IPS DF 4.7 (cell line): ENCODE results near the gene AREG.

ENCODE experiments used
- DNase-seq: peaks from one replicate; pipeline ENCODE4 v3.0.0-alpha.2; 2013; ENCODE audit warnings: low spot score; ENCODE audit errors: extremely low read depth

Gene AREG

GRCh38 chr4:74431113-74431826 is 13.7 kb upstream of the AREG start:
- no peak for DNase-seq

GRCh38 chr4:74433043-74433442 is 11.9 kb upstream of the AREG start:
- DNase-seq, result no peak

- DNase-seq, result no peak
Observed at GRCh38 chr4:74433541-74434172, 11.3 kb upstream of the AREG start.

DNA sequence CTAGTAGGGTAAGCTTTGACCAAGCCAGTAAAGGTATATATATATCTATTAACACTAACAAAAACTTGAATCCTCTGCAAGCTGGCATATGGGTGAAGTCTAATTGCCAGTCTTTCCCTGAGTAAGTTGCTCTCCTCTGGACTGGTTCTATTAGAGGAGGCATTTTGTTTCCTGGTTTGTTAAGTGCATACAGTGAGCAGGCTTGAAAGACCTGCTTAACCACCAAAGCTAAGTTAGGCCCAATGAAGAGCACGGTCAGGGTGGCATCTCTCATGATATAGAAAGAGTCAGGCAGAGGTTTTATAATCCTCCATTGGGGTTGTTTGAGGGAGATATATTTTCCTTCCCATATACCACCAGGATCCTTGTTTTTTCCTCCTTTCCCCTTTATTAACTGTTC is 9.6 kb upstream of the AREG start:
- no peak for DNase-seq

DNA sequence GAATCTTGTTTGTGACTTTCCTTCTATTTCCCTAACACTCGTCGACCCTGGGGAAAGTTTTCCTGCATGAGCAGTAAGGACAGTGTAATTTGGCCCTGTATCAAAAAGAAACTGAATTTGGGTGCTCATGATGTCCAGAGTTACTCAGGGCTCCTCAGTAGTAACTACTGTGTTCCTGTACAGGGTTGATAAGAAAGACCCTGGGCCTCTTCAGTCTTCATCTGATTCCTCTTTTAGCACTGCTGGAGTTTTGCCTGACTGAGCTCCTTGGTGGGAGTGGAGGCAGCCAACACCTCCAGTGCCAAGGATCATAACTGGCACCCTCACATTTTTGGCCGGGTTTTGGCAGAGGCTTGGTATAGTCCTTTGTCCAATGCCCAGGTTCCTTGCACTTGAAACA is 7.1 kb upstream of the AREG start:
- no peak for DNase-seq

DNA sequence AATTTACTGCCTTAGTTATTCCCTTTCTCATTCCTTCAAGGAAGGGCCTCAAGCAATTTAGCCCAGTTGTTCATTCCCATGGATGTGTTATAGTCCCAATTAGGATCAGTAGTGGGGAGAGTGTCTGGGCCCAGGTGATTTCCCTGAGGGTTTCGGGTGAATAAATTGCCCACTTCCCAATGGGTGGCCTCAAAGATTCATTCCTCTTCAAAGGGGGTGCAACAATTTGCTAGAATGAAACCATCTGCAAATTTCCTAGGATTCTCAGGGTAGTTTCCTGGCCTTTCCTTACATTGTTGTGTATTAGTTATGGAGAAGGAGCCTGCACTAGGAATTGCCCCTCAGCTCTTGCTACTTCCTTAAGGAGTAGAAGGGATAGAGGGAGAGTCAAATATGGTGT is 6.3 kb upstream of the AREG start:
- no peak for DNase-seq

DNA sequence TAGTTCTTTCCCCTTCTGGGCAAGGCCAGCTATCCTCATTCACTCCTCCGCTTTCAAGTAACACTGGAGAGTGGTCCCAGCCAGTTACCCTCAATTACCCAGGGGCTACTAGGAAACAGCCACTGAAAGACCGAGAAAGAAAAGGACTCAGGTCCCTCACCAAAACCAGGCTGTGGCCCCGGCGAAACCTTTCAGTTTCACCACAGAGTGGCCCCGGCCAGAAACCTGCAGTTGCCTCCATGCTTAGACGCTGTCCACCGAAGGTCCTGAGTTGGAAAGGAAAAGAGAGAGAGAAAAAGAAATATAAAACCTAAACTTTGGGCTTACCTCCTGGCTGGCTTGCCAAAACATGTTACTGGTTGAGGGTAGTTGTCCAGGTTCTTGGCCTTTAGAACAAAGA is 5.0 kb upstream of the AREG start:
- no peak for DNase-seq

DNA sequence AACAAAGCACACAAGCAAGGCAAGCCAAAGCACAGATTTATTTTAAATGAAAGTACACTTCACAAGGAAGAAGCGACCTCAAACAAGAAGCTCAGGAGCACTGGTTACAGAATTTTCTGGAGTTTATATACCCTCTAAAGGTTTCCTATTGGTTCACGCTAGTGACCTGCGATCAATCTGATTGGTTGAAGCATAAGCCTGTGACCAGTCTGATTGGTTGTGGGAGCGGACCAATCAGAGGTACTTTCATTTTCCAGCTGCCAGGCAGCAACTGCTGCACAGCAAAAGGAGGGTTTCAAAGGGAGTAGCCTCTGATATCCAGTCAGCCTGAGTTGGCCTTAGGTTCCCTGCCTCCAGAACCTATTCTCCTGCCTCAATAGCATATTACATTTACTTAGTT is 4.6 kb upstream of the AREG start:
- no peak for DNase-seq

GRCh38 chr4:74441744-74442143 is 3.2 kb upstream of the AREG start:
- no peak for DNase-seq

- no peak for DNase-seq
Observed at GRCh38 chr4:74446193-74446868, 1.4 kb downstream of the AREG start.

DNA sequence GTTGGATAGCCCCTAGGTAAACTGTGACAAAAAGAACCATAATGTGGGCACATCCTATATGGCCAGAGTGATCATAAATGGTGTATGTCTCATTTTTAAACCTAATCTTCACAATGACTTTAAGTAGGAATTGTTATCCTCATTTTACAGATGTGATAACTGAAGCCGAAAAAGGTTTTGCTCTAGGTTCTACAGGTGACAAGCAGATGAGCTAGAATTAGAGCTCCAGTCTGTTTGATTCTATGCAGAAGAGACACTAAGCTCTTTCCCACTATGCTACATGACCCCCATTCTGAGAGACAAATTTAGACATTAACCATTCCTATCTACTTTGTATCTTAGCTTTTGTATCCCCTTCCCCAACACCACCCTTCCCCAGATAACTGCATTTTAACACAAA is 2.0 kb downstream of the AREG start:
- no peak for DNase-seq

- DNase-seq, result no peak
Observed at GRCh38 chr4:74447636-74448233, 2.8 kb downstream of the AREG start.

- DNase-seq, result no peak
Observed at GRCh38 chr4:74449571-74450297, 4.8 kb downstream of the AREG start.

DNA sequence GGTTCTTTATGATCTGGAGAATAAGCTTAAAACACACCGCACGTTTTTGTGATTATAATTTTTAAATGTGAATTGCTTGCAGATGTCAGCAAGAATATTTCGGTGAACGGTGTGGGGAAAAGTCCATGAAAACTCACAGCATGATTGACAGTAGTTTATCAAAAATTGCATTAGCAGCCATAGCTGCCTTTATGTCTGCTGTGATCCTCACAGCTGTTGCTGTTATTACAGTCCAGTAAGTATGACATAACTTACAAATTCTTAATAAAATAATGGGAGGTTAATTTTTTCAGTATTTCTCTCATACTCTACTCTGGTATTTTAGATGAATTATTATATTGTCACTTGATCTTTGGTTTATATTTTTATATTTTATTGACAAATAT is 5.4 kb downstream of the AREG start:
- no peak for DNase-seq

DNA sequence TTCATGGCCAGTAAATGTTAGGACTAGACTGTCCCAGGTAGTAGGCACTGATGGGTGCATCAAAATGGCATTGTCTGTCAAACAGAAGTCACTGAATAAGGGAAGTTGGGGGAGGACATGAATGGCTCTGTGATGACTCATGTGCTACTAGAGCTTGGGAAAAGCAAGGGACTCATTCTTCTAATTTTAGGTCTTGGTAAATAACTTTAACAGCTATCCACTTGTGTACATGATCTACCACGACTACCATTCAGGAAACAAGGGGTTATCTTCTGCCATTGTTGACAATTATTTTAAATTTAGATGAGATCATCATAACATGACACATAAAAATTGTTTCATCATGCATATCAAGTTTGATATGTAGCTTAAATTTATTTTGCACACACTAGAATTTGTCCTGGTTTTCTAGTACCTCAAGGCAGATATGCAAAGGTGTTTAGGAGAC is 6.3 kb downstream of the AREG start:
- no peak for DNase-seq

DNA sequence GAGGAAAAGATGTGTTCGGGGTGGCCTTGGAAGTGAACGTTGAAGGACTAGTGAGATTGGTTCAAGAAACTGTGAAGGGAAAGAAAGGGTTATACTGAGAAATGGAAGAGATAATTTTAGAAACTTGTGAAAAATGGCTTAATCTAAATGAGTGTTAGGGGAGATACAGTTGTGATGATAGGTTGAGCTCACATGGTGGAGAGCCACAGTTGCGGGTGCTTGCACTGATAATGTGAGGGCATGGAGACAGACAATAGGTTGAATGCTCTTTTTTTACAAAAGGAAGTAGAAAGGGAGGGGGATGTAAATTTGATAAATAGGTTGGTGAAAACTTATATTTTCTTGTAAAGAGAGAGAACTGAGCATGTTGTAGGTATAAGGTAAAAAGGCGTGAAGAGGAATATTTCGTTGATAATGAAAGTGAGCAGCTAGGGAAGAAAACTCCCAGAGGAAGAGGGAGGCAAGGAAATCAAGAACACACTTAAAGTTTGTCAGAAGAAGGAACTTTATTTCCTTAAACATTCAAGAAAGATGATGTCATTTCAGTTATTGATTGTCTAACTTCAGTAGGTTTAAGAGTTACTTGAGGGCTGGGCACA is 8.2 kb downstream of the AREG start:
- no peak for DNase-seq

GRCh38 chr4:74453829-74454742 is 9.2 kb downstream of the AREG start:
- no peak for DNase-seq

DNA sequence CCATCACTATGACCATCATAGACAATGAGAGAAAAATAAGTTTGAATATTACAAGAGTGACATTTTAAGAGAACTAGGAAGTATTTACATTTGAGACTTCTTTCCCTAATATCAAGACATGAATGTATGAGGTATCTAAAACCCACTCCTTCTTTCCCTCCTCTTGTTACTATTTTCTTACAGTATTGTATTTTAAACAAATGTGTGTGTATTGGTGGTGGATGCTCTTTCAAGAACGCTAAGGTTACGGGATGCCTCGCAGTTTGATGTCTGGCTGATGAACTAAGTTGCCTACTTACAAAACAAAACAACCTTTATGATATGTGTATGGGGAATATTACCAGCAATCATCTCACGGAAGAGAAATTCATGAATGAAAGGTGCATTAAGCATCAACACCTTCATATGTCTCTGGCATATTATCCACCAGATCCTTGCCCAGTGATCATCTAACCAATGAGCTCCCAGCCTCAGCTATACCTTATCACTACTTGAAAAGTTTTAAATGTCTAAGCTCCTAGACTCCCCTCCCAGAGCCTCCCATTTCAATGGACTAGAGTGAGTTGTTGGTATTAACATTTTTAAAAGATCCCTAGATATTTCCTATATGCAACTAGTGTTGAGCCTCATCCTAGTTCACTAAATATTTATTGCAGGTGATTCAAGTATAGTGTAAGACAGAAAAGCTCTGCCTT is 10.6 kb downstream of the AREG start:
- DNase-seq, result no peak

GRCh38 chr4:74456056-74456744 is 11.3 kb downstream of the AREG start:
- no peak for DNase-seq
